DND-41 (cell line): ENCODE data around the gene CCDC148.

ENCODE experiments used
- ATAC-seq: fragments of 200-7000 bp; cut with Tn5 transposase; 3 replicates; pipeline ENCODE4 v1.9.1; 2021; ENCODE audit warnings: low read depth; ENCODE audit not compliant: insufficient read depth
- DNase-seq: peaks from one replicate; pipeline ENCODE4 v3.0.0-alpha.2; 2020
- H2AFZ ChIP-seq: 2 replicates; pipeline ENCODE4 v1.6.0; 2012; ENCODE audit warnings: low read depth, low read length
- H3K27ac ChIP-seq: 2 replicates; pipeline ENCODE4 v1.5.1; 2012; ENCODE audit warnings: low read length, inconsistent platforms
- H3K27me3 ChIP-seq: fragments of 200-600 bp; sonication (generic); 2 replicates; pipeline ENCODE4 v1.6.0; 2012; ENCODE audit warnings: low read length, mild to moderate bottlenecking, inconsistent platforms; ENCODE audit not compliant: insufficient read depth, poor library complexity
- H3K36me3 ChIP-seq: 2 replicates; pipeline ENCODE4 v1.5.1; 2012; ENCODE audit warnings: low read length, inconsistent platforms; ENCODE audit not compliant: insufficient read depth
- H3K4me1 ChIP-seq: 2 replicates; pipeline ENCODE4 v1.5.1; 2012; ENCODE audit warnings: mild to moderate bottlenecking, low read length; ENCODE audit not compliant: insufficient read depth
- H3K4me2 ChIP-seq: 2 replicates; pipeline ENCODE4 v1.6.0; 2012; ENCODE audit warnings: mild to moderate bottlenecking, moderate library complexity, low read length, inconsistent platforms; ENCODE audit not compliant: insufficient read depth
- H3K4me3 ChIP-seq, 2 experiments: fragments of 200-600 bp in 1 of 2; shearing (Covaris generic) in 1 of 2; 2 replicates each; pipeline ENCODE4 v1.5.1; 2012 to 2016; ENCODE audit warnings: inconsistent platforms in 2 of 2, low read length in 2 of 2, mild to moderate bottlenecking in 2 of 2, low read depth in 1 of 2, moderate library complexity in 1 of 2
- H3K79me2 ChIP-seq: 2 replicates; pipeline ENCODE4 v1.6.0; 2012; ENCODE audit warnings: low read length, inconsistent platforms; ENCODE audit not compliant: insufficient read depth
- H3K9ac ChIP-seq: 2 replicates; pipeline ENCODE4 v1.6.0; 2012; ENCODE audit warnings: low read depth, mild to moderate bottlenecking, inconsistent platforms, low read length, moderate library complexity
- H3K9me3 ChIP-seq: 2 replicates; pipeline ENCODE4 v1.5.1; 2012; ENCODE audit warnings: low read length, moderate library complexity, mild to moderate bottlenecking, inconsistent platforms; ENCODE audit not compliant: insufficient read depth, severe bottlenecking
- H4K20me1 ChIP-seq: 2 replicates; pipeline ENCODE4 v1.6.0; 2012; ENCODE audit warnings: low read length; ENCODE audit not compliant: insufficient read depth
- CTCF ChIP-seq: IDR thresholded peaks from 2 replicates; pipeline ENCODE4 v1.5.1; 2012; ENCODE audit warnings: borderline replicate concordance, low read length, moderate library complexity, mild to moderate bottlenecking; ENCODE audit not compliant: poor library complexity, severe bottlenecking; ENCODE audit errors: extremely low read depth
- EZH2 ChIP-seq: IDR thresholded peaks from 3 replicates; pipeline ENCODE4 v1.6.1; 2012; ENCODE audit warnings: borderline replicate concordance, low read depth, mild to moderate bottlenecking, moderate library complexity, low read length, inconsistent platforms; ENCODE audit not compliant: severe bottlenecking

CCDC148 gene

DNA sequence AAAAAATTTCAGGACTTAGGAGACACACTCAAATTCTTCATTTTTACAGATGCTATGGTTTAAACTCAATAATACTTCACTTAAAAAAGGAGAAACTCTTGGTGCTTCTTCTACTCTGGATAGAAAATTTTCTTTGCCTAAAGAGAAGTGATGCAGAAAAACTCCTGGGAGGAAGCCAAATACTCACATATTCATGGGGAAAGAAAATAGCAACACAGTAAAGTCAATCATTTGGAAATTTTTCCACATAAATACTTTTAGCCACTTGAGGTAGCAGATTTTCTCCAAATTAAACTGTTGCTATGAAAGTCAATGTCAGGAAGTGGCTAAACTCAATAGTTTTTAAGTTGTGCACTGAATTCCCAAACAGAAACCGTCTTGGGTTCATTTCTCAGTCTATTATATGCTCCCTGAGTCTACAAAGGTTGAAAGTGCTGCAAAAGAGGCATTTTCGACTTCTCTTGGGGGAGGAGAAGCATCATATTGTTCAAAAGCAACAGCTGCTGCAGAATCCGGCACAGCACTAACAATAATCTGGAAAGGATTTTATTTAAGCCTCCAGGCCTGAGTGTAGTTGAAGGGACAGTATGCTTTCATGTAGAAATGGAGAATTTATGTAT lies 273.8 kb downstream of the CCDC148 start:
- Histone ChIP-seq H3K27ac (no peak overlapping the region), H3K27me3 (peaks cover 6% of the 10 kb centered on the region), H3K9ac (no peak overlapping the region), H3K4me2 (no peak overlapping the region), H3K36me3 (no peaks in the 10 kb centered on the region), H4K20me1 (no peaks in the 10 kb centered on the region), H3K79me2 (no peaks in the 10 kb centered on the region), H2AFZ (no peak overlapping the region), H3K9me3 (no peaks in the 10 kb centered on the region), H3K4me3 (no peak overlapping the region), H3K4me1 (no peaks in the 10 kb centered on the region)
- TF ChIP-seq EZH2 = no peak
- TF ChIP-seq CTCF = no peak
- ATAC-seq (no peak), DNase-seq (no peak)

DNA sequence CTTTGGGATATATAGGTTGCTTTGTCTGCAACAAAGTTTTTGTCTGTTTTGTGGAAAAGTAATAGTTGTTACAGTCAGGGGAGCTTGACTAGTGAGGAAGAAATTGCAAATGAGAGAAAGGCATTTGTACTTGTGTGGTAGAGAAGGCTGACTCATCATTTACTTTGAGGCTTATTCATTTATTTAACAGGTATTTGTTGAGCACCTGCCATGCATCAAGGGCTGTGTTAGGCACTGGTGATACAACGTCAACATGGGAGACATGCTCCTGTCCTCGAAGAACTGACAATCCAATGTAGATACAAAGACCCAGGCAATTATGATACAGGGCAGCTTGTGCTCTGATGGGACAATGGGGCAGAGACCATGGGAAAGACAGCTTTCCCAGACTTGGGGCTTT lies 275.4 kb downstream of the CCDC148 start:
- Histone ChIP-seq H3K36me3 (no peaks in the 10 kb centered on the region), H4K20me1 (no peaks in the 10 kb centered on the region), H3K4me1 (no peaks in the 10 kb centered on the region), H3K27me3 (peaks cover 9% of the 10 kb centered on the region), H2AFZ (no peak overlapping the region), H3K4me3 (no peak overlapping the region), H3K9me3 (no peaks in the 10 kb centered on the region), H3K9ac (no peak overlapping the region), H3K79me2 (no peaks in the 10 kb centered on the region), H3K4me2 (no peak overlapping the region), H3K27ac (no peak overlapping the region)
- ATAC-seq = no peak
- TF ChIP-seq CTCF (no peak), EZH2 (no peak)
- no peak for DNase-seq

- Histone ChIP-seq H3K27ac (no peak overlapping the region), H3K9me3 (no peaks in the 10 kb centered on the region), H3K27me3 (peaks cover 20% of the 10 kb centered on the region), H3K36me3 (no peaks in the 10 kb centered on the region), H4K20me1 (no peaks in the 10 kb centered on the region), H3K4me3 (no peak overlapping the region), H3K4me1 (no peaks in the 10 kb centered on the region), H3K4me2 (no peak overlapping the region), H3K79me2 (no peaks in the 10 kb centered on the region), H3K9ac (no peak overlapping the region), H2AFZ (no peak overlapping the region)
- ATAC-seq (no peak), DNase-seq (no peak)
- TF ChIP-seq EZH2 = no peak
- TF ChIP-seq CTCF = peak; percentile 39
These were observed 276.9 kb downstream of the CCDC148 start for GRCh38 chr2:158179660-158180059.
